GM19025 (cell line): Measurements from ENCODE around the gene NCBP3.
"Not testable (repeated sequence)": the region's sequence is repeated elsewhere in the genome, so short reads cannot be mapped to it uniquely, and the experiment has no call there.

Experiments used
- ATAC-seq: cut with Tn5 transposase; IDR thresholded peaks from one replicate; pipeline ENCODE4 v1.9.1; 2021; ENCODE audit warnings: mild to moderate bottlenecking, low read depth, moderate library complexity; ENCODE audit not compliant: unreplicated experiment

The NCBP3 gene

DNA sequence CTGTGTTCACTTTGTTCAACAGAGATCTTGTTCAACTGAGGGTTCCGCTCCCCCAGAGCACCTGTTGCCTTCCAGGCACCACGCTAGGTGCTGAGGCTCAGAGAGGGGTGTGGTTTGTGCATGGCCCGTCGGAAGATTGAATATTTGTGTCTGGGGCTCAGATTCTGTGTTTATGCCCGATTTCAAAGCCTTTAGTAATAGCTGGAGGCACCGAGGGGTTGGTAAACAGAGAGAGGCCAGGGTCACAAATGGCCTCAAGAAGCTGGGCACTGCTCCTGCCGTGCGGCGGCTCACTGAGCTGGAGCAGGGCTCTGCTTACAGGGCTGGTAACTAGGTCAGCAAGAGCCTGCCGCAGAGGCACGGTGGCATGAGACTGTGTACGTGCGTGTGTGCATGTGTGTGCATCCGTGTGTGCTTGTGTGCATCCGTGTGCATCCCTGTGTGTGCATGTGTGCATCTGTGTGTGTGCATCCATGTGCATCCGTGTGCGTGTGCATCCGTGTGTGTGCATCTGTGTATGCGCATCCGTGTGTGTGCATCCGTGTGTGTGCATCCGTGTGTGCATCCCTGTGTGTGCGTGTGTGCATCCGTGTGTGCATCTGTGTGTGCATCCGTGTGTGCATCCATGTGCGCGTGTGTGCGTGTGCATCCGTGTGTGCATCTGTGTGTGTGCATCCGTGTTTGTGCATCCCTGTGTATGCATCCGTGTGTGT lies 50.5 kb downstream of the NCBP3 start:
- ATAC-seq: no peak

DNA sequence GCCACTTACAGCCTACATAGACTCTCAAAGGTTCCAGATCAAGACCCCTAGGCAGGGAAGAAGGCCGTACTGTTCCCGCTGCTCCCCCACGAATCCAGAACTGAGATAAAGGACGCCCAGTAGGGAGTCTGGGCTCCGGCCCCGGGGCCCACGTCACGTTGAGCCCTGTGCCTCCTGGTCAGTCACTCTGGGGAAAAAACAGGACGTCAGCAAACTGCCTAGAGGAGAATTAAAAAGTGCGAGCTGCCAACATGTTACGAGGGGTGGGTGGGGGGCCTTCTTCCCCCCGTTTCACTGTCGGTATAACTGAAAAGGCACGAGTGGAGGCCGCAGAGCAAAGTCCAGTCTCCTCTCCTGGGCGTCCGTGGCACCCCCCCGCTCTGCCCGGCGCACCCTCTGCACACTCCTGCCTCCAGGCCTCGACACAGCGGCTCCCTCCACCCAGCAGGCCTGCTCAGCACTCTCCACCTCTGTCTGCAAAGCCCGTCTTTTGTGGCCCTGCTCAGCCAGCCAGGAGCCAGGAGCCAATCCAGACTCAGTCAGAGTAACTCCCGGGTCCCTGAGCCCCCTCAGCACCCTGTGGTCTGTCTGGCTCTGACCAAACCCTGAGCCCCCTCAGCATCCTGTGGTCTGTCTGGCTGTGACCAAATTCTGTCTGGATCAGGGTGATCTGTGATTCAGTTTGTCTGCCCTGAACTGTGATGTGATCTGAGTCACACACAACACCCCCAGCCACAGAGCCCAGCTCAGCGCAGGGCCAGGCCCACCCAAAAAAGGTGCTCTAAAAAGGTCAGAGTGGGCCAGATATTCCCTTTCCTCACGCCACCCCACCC lies 51.3 kb downstream of the NCBP3 start:
- no peak for ATAC-seq

DNA sequence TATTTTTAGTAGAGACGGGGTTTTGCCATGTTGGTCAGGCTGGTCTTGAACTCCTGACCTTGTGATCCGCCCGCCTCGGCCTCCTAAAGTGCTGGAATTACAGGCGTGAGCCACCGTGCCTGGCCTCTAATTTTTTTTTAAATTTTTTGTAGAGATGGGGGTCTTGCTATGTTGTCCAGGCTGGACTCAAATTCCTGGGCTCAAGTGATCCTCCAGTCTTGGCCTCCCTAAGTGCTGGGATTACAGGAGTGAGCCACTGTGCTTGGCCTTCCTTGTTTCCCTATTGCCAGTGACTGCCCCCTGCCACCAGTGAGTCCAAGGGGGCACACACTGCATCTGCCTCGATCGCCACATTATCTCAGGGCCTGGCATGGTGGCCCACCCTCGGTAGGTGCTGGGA lies 51.9 kb downstream of the NCBP3 start:
- ATAC-seq: not testable (repeated sequence)

DNA sequence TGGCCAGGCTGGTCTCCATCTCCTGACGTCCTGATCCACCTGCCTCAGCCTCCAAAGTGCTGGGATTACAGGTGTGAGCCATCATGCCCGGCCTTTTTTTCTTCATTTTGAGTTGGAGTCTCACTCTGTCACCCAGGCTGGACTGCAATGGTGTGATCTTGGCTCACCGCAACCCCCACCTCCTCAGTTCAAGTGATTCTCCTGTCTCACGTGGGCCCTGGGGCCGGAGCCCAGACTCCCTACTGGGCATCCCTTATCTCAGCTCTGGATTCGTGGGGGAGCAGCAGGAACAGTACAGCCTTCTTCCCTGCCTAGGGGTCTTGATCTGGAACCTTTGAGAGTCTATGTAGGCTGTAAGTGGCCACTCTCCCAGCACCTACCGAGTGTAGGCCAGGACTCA lies 52.8 kb downstream of the NCBP3 start:
- ATAC-seq: not testable (repeated sequence)

DNA sequence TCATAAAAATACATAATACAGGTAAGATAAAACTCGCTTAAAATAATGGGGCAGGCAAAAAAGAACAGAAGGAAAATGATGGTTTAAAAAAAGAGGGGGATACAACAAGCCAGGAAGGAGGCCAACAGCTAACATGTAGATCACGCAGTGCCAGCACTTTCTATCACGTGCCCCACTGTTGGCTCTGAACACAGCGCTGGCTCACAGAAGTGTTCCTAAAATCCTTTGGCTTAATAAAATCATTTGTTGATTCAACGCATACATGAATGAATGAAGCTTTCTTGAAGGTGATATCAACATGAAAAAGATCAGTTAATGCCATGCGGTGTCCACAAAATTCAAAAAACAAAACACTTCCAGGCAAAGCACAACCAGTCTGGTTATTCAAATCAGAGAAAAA lies 53.6 kb downstream of the NCBP3 start:
- no peak for ATAC-seq

DNA sequence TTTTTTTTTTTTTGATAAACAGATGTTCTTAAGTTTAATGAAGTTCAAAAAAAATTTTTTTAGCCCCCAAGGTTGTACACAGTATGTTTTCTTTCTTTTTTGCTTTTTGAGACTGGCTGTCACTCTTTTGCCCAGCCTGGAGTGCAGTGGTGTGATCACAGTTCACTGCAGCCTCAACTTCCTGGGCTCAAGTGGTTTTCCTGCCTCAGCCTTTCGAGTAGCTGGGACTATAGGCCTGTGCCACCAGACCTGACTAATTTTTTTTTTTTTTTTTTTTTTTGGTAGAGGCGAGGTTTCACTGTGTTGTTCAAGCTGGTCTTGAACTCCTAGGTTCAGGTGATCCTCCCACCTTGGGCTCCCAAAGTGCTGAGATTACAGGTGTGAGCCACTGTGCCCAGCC lies 57.8 kb downstream of the NCBP3 start:
- no peak for ATAC-seq

DNA sequence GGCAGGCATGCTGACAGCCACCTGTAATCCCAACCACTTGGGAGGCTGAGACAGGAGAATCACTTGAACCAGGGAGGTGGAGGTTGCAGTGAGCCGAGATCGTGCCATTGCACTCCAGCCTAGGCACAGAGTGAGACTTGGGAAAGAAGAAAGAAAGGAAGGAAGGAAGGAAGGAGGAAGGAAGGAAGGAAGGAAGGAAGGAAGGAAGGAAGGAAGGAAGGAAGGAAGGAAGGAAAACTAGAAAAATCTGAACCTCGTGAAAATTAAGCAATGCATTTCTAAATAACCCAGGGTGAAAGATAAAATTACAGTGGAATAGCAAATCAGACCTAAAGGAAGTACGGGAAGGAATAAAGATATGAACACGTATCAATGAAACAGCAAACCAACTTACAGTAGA lies 60.7 kb downstream of the NCBP3 start:
- not testable (repeated sequence) for ATAC-seq

DNA sequence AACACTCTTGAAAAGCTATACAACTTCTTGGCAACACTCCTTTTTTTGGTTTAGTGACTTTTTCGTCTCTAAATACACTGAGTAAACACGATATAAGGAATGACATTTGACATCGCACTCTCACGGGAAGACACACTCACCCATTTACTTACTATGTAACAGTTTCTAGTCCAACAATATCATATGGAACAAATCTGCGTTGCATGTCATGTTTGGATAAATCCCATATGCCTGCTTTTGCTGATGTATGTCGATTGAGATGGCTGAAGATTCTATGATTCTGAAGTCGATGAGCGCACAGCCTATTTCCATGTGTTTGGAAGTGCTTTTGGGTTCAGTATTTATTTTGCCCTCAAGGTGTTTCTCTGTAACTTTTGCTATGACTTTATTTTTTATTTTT lies 63.3 kb downstream of the NCBP3 start:
- ATAC-seq: no peak

DNA sequence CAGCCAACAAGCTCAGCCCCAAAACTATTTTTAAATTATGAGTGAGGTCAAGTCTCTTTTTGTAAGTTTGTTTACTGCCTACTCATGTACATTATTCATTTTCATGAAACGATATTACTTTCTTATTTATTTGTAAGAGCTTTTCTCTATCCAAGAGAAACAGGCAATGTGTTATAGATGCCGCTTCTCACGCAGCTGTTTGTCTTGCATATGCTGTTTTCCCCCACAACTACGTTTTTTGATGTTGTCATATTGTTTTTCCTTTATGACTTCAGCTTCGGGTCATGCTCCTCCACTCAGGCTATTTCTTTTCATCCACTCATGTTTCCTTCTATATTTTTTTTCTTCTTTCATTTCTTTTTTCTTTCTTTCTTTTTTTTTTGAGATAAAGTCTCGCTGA lies 65.1 kb downstream of the NCBP3 start:
- no peak for ATAC-seq

DNA sequence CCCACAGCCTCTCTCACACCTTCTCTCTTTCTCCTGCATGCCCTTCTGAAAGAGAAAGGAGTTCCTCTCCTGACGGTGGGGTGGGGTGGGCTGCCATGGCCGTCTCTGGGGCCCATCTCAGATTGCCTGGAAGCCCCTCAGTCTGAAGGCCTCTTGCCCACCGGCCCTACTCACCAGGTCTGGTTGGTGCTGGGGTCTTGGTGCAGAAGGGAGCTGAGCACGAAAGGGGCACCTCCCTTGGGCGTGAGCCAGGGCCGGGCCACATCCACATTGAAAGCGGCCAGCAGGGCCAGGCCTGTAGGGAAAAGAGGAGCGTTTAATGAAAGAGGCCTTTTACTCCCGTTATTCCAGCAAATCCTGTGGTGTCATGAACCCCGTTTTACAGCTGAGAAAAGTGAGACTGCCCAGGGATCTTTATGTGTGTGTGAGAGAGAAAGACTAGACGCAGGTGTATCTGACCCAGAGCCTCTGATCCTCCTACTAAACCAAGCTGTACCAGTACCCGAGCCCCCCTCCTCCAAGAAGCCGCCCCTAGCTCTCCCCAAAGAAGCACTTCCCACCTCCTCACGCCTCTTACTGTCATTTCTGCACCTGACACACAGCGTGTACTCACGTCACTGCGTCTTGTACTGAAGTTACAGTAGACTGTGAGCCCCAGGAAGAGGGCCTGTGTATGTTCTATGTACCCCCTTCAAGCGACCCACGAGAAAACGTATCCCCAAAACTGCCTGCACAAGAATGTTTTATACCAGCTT lies 68.5 kb downstream of the NCBP3 start:
- no peak for ATAC-seq

DNA sequence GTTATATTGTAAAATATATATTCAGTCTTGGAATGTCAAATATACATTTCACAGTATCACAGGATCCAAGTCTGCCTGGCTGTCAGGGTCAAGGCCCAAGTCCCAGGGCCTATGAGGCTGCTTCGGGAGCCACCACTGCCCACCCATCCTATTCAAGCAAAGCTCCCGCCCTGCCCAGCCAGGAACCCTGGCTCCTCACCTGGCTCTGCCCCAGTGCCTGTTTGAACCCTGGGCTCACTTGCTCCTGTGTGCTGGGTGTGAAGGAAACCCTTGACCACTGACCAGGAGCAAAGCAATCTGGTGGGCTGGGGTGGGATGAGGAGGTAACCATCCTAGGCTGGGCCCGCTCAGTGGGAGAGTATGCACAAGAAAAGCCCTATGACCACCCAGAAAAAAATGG lies 72.1 kb downstream of the NCBP3 start:
- no peak for ATAC-seq

DNA sequence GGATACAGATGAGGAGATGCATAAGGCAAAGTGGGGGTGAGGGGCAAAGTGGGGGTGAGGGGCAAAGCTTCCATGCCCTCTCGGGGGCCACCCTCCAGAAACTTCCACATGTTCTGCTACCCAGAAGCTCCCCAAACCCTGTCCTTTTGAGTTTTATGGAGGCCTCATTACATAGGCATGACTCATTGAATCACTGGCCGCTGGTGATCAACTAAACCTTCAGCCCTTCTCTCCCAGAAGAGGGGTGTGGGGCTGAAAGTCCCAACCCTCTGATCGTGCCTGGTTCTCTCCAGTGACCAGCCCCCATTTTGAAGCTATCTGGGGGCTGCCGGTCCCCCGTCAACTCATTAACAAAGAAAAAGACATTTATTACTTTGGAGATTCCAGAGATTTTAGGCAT lies 72.5 kb downstream of the NCBP3 start:
- no peak for ATAC-seq

DNA sequence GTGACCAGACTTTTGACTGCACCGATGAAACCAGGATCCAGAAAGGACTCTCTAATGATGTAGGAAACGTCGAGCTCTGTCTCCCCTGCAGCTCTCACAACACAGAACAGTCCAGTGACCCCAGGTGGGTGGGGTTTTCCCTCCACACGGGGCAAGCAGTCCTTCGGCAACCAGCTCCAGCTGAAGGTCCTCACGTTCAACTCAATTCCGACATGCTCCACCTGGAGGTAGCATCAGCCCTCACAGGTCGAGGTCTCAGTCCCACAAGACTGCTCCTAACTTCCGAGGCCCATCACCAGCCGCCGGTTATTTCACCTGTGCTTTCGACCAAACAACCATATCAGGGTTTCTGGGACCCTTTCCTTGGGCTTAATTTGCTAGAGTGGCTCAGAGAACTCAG lies 73.3 kb downstream of the NCBP3 start:
- no peak for ATAC-seq

DNA sequence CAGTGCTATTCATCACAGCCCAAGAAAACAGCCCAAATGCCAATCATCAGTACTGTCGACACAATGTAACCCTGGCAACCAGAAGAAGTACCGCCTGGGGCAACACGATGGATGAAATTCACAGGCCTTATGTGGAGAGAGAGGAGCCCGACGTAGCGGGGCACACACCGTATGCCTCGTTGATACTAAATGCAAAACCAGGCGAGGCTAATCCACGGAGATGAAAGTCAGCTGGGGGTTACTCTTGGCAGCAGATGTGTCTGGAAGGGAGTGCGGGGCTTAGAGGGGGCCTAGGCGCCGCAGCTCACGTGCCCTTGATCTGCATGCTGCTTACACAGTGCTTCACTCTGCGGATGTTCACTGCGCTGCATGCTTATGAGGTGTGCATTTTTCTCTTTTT lies 74.9 kb downstream of the NCBP3 start:
- ATAC-seq: no peak

DNA sequence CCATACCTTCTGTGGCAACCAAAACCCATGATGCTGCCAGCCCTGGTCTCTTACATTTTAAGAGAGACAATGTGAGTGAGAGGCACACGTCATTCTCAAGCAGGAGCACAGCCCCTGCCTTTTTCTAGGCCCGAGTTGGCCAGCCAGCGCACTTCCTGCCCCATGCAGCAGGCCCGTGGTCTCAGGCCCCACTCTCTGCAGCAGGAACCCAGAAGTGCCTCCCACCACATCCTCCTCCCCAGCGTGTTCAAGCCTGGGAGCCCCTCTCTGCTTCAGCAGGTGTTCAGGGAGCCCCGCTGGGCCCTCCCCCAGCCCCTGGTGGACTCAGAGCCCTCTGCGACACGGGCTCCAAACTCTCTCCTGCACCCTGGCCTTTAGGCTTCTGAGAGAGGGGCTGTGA lies 75.6 kb downstream of the NCBP3 start:
- ATAC-seq: no peak

DNA sequence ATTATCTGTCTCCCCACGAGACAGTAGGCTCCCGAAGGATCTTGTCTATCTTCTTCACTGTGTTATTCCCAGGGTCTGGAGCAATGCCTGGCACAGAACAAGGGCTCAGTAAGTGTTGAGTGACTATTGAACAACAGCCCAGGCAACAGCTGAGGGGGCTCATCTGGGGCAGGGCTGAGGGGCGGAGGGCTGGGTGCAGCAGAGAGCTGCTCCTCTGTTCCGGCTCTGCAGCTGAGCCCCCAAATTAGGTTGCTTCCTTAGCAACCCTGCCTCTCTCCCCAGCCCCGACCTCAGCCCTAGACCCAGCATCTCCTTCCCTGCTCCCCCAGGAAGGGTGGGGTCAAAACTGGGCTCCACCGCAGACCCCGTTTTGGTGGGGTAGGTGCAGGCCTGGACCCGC lies 77.3 kb downstream of the NCBP3 start:
- ATAC-seq: no peak

DNA sequence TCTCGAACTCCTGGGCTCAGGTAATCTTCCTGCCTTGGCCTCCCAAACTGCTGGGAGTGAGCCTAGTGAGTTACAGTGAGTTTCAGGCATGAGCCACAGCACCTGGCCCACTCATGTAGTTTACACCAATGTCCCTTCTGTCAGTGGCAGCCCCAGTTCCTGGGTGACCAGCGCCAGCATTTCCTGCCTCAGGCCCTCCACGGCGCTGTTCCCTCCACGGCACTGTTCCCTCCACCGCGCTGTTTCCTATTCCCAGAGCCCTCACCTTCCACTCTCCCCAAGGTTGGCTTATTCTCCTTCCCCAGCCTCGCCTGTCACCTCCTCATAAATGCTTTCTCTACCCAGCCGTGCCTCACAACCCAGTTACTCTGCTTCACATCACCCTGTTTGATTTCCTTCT lies 77.7 kb downstream of the NCBP3 start:
- ATAC-seq: no peak

DNA sequence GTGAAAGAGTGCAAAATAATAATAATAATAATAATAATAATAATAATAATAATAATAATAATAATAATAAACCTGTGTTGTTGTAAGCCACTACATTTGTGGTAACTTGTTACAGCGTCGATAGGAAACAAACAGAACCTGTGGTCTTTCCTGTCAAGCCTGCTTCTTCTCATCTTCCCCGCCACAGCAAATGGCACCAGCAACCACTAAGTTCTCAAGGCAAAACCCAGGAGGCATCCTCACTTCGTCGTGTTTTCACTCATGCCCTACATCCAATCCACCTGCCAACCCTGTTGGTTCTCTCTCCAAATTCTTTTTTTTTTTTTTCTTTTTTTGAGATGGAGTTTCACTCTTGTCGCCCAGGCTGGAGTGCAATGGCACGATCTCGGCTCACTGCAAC lies 79.3 kb downstream of the NCBP3 start:
- no peak for ATAC-seq

DNA sequence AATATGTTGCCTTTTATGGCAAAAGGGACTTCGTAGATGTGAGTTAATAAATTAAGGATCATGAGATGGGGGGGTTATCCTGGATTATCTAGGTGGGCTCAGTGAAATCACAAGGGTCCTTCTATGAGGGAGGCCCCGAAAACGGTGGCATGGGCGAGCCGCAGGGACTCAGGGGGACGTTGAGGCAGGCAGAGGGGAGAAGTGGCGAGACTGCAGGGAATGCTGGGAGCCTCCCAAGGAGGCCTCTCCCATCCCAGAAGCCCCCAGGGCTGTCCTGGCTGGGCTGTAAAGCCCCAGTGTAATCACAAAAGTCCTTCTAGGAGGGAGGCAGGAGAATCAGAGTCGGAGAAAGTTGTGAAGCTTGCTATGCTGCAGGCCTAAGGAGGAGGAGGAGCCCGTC lies 80.1 kb downstream of the NCBP3 start:
- ATAC-seq: no peak

DNA sequence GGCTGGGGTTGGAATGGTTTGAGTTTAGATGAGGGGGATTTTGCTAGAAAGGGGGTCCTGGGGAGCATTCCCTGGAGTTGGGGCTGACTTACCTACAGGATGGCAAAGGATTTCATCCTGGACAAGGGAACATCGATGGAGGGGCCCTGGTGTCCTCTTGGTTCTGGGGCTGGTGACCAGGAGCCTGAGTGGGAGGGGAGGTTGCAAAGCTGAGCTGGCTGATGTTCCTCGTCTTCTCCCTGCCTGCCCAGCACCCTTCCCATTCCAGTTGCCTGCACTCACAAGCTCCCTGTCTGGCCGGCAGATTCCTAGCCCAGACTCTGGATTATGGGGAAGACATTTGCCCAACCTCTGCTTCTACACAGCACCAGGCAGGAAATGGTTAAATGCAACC lies 82.3 kb downstream of the NCBP3 start:
- ATAC-seq: no peak
